Chondrocyte (in vitro differentiated cells): Measurements from ENCODE around the gene PRKACA. TPM values are rescaled to one million over a fixed set of nuclear protein-coding genes. Genes with fewer than 3 reads are reported as not detected.

Source experiments
- DNase-seq: peaks from one replicate; pipeline ENCODE4 v3.0.0; 2021; ENCODE audit warnings: mixed read lengths, low spot score
- H3K27ac Mint-ChIP-seq: one replicate; pipeline ENCODE4 v1.8.0; 2021; ENCODE audit warnings: mild to moderate bottlenecking, moderate library complexity, mixed read lengths; ENCODE audit not compliant: unreplicated experiment
- H3K27me3 Mint-ChIP-seq: 2 replicates; pipeline ENCODE4 v1.8.0; 2021; ENCODE audit warnings: low read depth, mixed read lengths
- H3K36me3 Mint-ChIP-seq: 2 replicates; pipeline ENCODE4 v1.8.0; 2021; ENCODE audit warnings: low read depth, mixed read lengths
- H3K4me1 Mint-ChIP-seq: 2 replicates; pipeline ENCODE4 v1.8.0; 2021; ENCODE audit warnings: low read depth, mild to moderate bottlenecking, mixed read lengths
- H3K4me3 Mint-ChIP-seq: one replicate; pipeline ENCODE4 v1.8.0; 2021; ENCODE audit warnings: mild to moderate bottlenecking, moderate library complexity, mixed read lengths; ENCODE audit not compliant: unreplicated experiment
- H3K9me3 Mint-ChIP-seq: 2 replicates; pipeline ENCODE4 v1.8.0; 2021; ENCODE audit warnings: low read depth, mixed read lengths
- total RNA-seq: library from RNA; stranded (reverse); gene quantifications from 3 replicates; pipeline ENCODE4 v1.2.1, GENCODE V29; 2021
- TF ChIP-seq, protein P1 (sequence below): fragments of 200-600 bp; sonication (generic); IDR thresholded peaks from 2 replicates; pipeline ENCODE4 v1.5.0; 2021; ENCODE audit warnings: antibody characterized with exemption, mild to moderate bottlenecking, moderate library complexity

The PRKACA gene
- total RNA-seq, 1 donor from 2014 or later, result 88.2 TPM

DNA sequence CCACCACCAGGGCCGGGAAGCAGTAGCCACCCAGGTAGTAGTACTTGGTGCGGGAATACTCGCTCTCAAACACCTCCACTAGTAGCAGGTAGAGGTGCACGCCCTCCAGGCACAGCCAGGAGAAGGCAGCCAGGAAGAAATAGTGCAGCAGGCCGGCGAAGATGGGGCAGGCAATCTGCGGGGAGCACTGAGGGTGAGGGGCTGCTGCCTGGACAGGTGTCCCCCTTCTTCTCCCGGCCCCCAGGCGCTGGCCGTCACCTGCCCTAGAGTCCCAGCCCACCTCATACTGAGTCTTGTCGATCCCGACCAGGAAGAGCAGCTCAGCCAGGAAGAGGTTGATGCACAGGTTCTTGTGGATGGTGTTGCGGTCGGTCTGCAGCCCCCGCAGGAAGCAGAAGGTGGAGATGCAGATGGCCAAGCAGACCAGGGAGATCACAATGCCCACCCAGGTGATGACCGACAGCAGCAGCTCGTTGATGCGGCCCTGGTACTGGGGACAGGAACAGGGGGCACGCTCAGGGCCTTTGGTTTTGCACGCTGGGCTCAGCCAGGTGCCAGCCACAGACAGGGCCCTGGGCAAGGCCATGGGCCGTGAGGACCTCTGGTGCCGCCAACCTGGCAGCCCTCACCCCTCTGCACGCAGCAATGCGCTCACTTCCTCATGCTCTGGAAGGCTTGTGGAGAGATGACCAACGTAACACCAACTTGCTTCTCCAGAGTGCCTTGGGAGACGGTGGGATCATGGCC, 39.6 kb upstream of the PRKACA start:
- TF ChIP-seq, protein P1, sequence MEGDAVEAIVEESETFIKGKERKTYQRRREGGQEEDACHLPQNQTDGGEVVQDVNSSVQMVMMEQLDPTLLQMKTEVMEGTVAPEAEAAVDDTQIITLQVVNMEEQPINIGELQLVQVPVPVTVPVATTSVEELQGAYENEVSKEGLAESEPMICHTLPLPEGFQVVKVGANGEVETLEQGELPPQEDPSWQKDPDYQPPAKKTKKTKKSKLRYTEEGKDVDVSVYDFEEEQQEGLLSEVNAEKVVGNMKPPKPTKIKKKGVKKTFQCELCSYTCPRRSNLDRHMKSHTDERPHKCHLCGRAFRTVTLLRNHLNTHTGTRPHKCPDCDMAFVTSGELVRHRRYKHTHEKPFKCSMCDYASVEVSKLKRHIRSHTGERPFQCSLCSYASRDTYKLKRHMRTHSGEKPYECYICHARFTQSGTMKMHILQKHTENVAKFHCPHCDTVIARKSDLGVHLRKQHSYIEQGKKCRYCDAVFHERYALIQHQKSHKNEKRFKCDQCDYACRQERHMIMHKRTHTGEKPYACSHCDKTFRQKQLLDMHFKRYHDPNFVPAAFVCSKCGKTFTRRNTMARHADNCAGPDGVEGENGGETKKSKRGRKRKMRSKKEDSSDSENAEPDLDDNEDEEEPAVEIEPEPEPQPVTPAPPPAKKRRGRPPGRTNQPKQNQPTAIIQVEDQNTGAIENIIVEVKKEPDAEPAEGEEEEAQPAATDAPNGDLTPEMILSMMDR, result no peak
- peaks cover 10% of the 10 kb centered on the region for H3K36me3 Mint-ChIP-seq
- H3K4me3 Mint-ChIP-seq, result no peak overlapping the region
- DNase-seq, result no peak
- no peak overlapping the region for H3K27ac Mint-ChIP-seq
- H3K9me3 Mint-ChIP-seq, result no peaks in the 10 kb centered on the region
- H3K4me1 Mint-ChIP-seq, result no peaks in the 10 kb centered on the region
- H3K27me3 Mint-ChIP-seq, result no peaks in the 10 kb centered on the region

DNA sequence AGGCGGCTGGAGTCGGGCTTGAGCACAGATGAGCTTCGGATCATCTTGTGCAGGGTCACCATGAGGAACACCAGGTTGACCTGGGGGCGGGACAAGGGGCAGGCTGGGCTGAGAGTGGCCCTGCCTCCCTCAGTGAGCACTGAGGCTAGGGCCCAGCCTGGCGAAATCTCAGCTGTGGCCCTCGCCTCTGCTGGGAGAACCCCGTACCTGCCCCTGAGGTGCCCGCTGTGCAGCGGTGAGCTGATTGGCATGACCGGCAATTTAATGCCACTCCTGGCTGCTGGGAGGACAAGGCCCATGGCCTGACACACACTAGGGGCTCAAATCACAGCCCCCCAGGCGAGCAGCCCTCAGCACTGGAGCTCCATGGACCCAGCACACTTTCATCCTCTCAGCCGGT, 38.6 kb upstream of the PRKACA start:
- Mint-ChIP-seq H3K36me3 (peaks cover 11% of the 10 kb centered on the region), H3K4me3 (no peak overlapping the region), H3K4me1 (no peaks in the 10 kb centered on the region), H3K9me3 (no peaks in the 10 kb centered on the region), H3K27me3 (no peaks in the 10 kb centered on the region), H3K27ac (no peak overlapping the region)
- TF ChIP-seq, protein P1, result no peak
- DNase-seq, result no peak

DNA sequence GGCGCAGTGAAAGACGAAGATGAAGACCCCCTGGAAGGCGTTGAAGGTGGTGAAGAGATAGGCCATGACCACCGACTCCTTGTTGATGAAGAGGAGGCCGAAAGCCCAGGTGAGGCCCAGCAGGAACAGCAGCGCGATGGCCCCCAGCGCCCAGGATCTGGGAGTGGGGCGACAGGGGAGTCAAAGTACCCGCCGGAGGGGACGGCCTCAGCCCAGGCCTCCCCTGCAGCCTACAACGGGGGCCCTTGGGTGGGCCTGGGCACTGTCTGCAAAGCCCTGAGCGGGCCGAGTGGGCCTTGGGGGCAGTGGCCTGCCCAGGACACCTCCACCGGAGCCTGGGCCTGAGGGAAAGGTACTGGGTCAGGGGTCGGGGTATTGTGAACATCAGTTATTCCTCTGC, 37.8 kb upstream of the PRKACA start:
- TF ChIP-seq, protein P1, result no peak
- no peaks in the 10 kb centered on the region for H3K4me1 Mint-ChIP-seq
- no peak overlapping the region for H3K4me3 Mint-ChIP-seq
- no peaks in the 10 kb centered on the region for H3K27me3 Mint-ChIP-seq
- peaks cover 11% of the 10 kb centered on the region for H3K36me3 Mint-ChIP-seq
- DNase-seq, result no peak
- no peaks in the 10 kb centered on the region for H3K9me3 Mint-ChIP-seq
- H3K27ac Mint-ChIP-seq, result no peak overlapping the region

DNA sequence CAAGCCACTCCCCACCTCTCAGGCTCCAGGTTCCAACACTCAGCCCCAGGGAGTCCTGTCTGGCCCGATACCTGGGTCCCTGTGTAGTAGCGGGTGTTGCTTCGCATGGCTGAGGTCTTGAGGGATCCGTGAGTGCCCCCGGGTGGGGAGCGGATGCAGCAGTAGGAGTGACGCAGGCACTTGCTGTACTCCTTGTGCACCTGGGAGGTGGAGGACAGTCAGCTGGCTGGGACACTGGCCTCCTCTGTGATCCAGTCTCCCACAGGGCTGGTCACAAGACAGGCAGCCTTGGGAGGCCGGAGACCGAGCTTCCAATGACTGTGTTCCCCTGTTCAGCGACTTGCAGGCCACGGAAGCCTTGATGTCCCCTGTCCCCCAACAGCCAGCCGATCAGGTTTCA, 35.2 kb upstream of the PRKACA start:
- H3K36me3 Mint-ChIP-seq, result peaks cover 8% of the 10 kb centered on the region
- H3K4me1 Mint-ChIP-seq, result peaks cover 10% of the 10 kb centered on the region
- no peak overlapping the region for H3K27ac Mint-ChIP-seq
- no peaks in the 10 kb centered on the region for H3K9me3 Mint-ChIP-seq
- H3K27me3 Mint-ChIP-seq, result no peaks in the 10 kb centered on the region
- no peak overlapping the region for H3K4me3 Mint-ChIP-seq
- TF ChIP-seq, protein P1, result no peak
- DNase-seq, result no peak

DNA sequence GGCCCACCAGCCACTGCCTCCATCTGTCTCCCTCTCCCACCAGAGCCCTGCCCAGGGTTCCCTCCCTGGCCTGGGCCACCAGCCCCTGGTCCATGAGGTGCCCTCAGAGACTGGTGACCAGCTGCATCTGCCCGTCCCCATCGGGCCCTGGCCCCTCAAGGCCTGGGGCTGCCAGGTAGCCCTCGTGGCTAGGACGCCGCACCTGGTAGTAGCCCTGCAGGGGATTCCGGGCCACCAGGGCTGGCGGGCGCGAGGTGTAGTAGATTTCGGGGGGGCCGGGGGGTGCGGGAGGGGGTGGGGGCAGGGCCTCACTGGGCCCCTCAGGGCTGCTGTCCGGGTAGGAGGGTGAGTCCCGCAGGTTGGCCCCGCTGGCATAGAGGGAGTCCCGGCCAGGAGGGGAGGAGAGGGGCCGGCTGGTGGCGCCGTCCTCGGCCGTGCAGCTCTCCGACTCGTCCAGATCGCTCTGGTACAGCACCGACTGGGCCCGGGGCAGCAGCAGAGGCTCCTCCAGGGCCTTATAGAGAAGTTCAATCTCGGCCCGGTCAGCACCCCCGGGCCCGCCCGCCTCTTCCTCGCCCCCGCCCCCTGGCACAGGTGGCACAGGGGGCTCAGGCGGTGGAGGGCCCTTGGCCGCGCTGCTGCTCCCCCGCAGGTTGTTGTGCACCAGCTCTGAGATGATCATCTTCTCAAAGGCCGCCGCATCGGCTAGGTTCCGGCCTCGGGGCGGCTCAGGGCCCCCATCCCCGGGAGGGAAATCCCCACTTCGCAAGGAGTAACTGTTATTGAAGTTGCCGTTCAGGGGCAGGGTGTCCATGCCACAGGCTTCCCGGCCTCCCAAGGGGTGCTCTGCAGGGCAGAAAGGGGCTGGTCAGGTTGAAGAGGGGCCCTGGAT, 33.5 kb upstream of the PRKACA start:
- TF ChIP-seq, protein P1, result no peak
- Mint-ChIP-seq H3K36me3 (peaks cover 4% of the 10 kb centered on the region), H3K27ac (no peak overlapping the region), H3K9me3 (no peaks in the 10 kb centered on the region), H3K27me3 (no peaks in the 10 kb centered on the region), H3K4me3 (no peak overlapping the region), H3K4me1 (peaks cover 27% of the 10 kb centered on the region)
- no peak for DNase-seq
